Measurements from ENCODE around the gene RPL10. TPM values are rescaled to one million over a fixed set of nuclear protein-coding genes. Genes with fewer than 3 reads are reported as not detected.

Gene RPL10
- total and polyA plus RNA-seq, 9 of the 15 experiments (the other 6 are each of a cell fraction or from before 2014, with no cell fraction given), result 3,774 to 7,600 (median 5,014) TPM

DNA sequence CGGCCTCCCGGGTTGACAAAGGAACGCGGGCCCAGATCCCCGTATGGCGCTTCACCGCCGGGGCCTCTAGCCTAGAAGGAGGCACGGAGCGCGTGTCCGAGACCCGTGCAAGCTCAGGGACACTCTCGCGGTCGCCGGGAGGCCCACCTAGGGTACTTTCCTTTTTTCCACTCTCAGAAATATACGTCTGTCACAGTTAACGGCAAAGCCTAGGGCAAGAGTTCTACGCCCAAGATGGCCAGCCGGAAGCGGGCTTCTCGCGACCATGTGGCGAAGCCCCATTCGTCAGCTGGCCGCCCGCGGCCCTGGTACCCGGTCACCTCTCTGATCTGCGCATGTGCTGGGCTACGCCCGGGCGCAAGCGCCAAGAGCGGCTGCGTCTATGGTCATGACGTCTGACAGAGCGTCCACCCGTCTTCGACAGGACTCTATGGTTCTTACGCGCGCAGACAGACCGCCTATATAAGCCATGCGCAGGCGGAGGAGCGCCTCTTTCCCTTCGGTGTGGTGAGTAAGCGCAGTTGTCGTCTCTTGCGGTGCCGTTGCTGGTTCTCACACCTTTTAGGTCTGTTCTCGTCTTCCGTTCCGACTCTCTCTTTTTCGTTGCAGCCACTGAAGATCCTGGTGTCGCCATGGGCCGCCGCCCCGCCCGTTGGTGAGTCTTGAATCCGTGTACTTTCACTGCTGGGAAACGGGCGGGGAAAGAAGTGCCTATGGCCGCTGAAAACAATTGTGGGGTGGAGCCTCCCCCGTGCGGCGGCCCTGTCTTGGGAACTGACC is at the start of gene RPL10 (continued):
- TF ChIP-seq STAT5A (IDR thresholded peaks at IDR 0.05; ENCODE audit: borderline replicate concordance, low read length), result no peak
- TF ChIP-seq, protein P1, sequence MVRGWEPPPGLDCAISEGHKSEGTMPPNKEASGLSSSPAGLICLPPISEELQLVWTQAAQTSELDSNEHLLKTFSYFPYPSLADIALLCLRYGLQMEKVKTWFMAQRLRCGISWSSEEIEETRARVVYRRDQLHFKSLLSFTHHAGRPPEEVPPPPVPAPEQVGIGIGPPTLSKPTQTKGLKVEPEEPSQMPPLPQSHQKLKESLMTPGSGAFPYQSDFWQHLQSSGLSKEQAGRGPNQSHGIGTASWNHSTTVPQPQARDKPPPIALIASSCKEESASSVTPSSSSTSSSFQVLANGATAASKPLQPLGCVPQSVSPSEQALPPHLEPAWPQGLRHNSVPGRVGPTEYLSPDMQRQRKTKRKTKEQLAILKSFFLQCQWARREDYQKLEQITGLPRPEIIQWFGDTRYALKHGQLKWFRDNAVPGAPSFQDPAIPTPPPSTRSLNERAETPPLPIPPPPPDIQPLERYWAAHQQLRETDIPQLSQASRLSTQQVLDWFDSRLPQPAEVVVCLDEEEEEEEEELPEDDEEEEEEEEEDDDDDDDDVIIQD (CRISPR knock-in tag; IDR thresholded peaks at IDR 0.05), result no peak
- TF ChIP-seq RFX1 (IDR thresholded peaks at IDR 0.05), result no peak
- TF ChIP-seq ETV6 (IDR thresholded peaks at IDR 0.05; ENCODE audit: borderline replicate concordance in 1 of 2, low read depth in 2 of 2, low read length in 1 of 2), result no peak
- 0 out of 2 replicates have a peak, but pooled peaks have one; percentile 41 for TF ChIP-seq ETV6 (CRISPR knock-in tag; IDR thresholded peaks at IDR 0.05; ENCODE audit: borderline replicate concordance)
- no peak for TF ChIP-seq HDAC6 (IDR thresholded peaks at IDR 0.05; ENCODE audit: low read depth, low read length)
- TF ChIP-seq DACH1 (IDR thresholded peaks at IDR 0.05; ENCODE audit: partially characterized antibody), result peak; percentile 73
- TF ChIP-seq, protein P2, sequence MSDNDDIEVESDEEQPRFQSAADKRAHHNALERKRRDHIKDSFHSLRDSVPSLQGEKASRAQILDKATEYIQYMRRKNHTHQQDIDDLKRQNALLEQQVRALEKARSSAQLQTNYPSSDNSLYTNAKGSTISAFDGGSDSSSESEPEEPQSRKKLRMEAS (CRISPR knock-in tag; IDR thresholded peaks at IDR 0.05), result peak; percentile 90
- TF ChIP-seq, protein P3, sequence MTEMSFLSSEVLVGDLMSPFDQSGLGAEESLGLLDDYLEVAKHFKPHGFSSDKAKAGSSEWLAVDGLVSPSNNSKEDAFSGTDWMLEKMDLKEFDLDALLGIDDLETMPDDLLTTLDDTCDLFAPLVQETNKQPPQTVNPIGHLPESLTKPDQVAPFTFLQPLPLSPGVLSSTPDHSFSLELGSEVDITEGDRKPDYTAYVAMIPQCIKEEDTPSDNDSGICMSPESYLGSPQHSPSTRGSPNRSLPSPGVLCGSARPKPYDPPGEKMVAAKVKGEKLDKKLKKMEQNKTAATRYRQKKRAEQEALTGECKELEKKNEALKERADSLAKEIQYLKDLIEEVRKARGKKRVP (CRISPR knock-in tag; IDR thresholded peaks at IDR 0.05), result no peak
- TF ChIP-seq NFXL1 (CRISPR knock-in tag; IDR thresholded peaks at IDR 0.05), result no peak
- TF ChIP-seq SUPT5H (IDR thresholded peaks at IDR 0.05), result peak; percentile 100
- TF ChIP-seq RNF2 (IDR thresholded peaks at IDR 0.05), result peak; percentile 83
- TF ChIP-seq SIN3A (IDR thresholded peaks at IDR 0.05; ENCODE audit: borderline replicate concordance in 2 of 2, control insufficient read depth in 1 of 2, low read depth in 2 of 2, low read length in 2 of 2), result peak; percentile 78 to 83; a peak in 2 of 4 replicates
- TF ChIP-seq, protein P4, sequence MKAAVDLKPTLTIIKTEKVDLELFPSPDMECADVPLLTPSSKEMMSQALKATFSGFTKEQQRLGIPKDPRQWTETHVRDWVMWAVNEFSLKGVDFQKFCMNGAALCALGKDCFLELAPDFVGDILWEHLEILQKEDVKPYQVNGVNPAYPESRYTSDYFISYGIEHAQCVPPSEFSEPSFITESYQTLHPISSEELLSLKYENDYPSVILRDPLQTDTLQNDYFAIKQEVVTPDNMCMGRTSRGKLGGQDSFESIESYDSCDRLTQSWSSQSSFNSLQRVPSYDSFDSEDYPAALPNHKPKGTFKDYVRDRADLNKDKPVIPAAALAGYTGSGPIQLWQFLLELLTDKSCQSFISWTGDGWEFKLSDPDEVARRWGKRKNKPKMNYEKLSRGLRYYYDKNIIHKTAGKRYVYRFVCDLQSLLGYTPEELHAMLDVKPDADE (conservative IDR thresholded peaks at IDR 0.05; ENCODE audit: control insufficient read depth, low read depth, low read length), result peak; percentile 72; the same call in 1 of the 2 replicates
- TF ChIP-seq ZNF75A (CRISPR knock-in tag; IDR thresholded peaks at IDR 0.05), result no peak
- TF ChIP-seq, protein P5, sequence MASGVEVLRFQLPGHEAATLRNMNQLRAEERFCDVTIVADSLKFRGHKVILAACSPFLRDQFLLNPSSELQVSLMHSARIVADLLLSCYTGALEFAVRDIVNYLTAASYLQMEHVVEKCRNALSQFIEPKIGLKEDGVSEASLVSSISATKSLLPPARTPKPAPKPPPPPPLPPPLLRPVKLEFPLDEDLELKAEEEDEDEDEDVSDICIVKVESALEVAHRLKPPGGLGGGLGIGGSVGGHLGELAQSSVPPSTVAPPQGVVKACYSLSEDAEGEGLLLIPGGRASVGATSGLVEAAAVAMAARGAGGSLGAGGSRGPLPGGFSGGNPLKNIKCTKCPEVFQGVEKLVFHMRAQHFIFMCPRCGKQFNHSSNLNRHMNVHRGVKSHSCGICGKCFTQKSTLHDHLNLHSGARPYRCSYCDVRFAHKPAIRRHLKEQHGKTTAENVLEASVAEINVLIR (CRISPR knock-in tag; IDR thresholded peaks at IDR 0.05), result peak; percentile 27; the same call in 1 of the 2 replicates
- TF ChIP-seq, protein P6, sequence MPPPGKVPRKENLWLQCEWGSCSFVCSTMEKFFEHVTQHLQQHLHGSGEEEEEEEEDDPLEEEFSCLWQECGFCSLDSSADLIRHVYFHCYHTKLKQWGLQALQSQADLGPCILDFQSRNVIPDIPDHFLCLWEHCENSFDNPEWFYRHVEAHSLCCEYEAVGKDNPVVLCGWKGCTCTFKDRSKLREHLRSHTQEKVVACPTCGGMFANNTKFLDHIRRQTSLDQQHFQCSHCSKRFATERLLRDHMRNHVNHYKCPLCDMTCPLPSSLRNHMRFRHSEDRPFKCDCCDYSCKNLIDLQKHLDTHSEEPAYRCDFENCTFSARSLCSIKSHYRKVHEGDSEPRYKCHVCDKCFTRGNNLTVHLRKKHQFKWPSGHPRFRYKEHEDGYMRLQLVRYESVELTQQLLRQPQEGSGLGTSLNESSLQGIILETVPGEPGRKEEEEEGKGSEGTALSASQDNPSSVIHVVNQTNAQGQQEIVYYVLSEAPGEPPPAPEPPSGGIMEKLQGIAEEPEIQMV (tag; conservative IDR thresholded peaks at IDR 0.05; ENCODE audit: low read depth), result no peak
- no peak for TF ChIP-seq ZNF134 (CRISPR knock-in tag; conservative IDR thresholded peaks at IDR 0.05)
- TF ChIP-seq, protein P7, sequence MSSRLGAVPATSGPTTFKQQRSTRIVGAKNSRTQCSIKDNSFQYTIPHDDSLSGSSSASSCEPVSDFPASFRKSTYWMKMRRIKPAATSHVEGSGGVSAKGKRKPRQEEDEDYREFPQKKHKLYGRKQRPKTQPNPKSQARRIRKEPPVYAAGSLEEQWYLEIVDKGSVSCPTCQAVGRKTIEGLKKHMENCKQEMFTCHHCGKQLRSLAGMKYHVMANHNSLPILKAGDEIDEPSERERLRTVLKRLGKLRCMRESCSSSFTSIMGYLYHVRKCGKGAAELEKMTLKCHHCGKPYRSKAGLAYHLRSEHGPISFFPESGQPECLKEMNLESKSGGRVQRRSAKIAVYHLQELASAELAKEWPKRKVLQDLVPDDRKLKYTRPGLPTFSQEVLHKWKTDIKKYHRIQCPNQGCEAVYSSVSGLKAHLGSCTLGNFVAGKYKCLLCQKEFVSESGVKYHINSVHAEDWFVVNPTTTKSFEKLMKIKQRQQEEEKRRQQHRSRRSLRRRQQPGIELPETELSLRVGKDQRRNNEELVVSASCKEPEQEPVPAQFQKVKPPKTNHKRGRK (tag; IDR thresholded peaks at IDR 0.05), result no peak

Data from K562 (cell line).